GM04503 (cell line): ENCODE data around the gene TBCEL.

Experiments
- DNase-seq: peaks from one replicate; pipeline ENCODE4 v3.0.0-alpha.2; 2012; ENCODE audit warnings: low read depth

The TBCEL gene

DNA sequence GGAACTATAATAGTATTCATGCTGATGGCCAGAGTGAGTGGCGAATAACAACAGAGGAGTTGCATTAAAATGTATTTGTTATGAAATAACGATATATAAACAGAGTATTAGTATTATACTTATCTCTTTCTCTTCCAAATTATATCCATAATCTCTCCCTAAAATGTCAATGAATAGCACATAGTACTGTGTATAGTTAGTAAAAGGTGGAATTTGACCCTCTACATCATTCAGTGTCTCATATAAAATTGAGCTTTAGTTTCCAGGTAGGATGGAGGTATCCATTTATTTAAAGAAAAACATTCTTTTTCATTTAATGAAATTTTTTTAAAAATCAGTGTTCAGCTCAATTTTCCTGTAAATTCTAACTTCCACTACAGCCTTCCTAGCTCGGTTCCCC, 42.7 kb downstream of the TBCEL start:
- no peak for DNase-seq

GRCh38 chr11:121067026-121067425, 43.1 kb downstream of the TBCEL start:
- no peak for DNase-seq

DNA sequence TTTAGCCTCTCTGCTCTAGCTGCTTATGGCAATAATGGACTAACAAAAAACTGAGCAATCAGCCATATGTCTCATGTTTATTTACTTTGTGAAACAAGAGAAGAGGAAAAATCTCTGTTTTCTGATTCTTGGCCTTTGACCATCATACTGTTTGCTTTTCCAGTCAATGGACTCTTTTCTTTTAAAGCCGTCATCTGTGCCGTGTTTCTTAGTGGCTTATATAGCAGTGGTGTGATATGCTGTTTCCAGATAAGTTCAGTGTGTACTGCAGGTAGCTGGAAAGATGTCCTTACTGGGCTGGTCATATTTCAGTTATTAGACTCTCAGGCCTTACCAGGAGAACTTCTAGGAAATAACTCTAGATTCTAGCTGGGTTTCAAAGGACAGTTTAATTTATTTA, 43.6 kb downstream of the TBCEL start:
- DNase-seq: no peak

DNA sequence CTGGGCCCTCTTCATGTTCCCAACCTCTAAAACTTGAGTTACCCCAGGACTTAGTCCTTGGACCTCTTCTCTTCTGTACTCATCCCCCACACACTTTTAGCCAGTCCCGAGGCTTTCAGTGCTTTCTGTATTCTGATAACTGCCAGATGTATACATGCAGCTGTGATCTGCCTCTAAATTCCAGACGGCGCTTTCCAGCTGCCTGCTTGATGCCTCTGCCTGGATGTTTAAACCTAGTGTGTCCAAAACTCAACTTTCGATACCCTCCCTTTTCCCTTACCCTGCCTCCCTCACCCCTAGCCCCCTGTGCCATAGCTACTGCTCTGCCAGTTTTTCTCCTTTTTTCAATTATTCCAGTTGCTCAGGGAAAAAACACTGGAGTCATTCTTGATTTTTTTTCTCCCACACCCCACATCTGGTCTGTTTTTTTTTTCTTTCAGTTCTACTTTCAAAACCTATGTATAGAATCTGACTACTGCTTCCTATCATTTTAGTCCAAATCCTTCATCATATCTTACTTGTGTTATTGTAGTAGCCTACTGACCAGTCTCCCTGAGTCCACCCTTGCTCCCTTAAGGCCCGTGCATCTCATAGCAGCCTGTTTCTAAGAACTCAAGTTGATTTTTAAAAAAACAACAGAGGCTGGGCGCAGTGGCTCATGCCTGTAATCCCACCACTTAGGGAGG, 44.2 kb downstream of the TBCEL start:
- DNase-seq: no peak

DNA sequence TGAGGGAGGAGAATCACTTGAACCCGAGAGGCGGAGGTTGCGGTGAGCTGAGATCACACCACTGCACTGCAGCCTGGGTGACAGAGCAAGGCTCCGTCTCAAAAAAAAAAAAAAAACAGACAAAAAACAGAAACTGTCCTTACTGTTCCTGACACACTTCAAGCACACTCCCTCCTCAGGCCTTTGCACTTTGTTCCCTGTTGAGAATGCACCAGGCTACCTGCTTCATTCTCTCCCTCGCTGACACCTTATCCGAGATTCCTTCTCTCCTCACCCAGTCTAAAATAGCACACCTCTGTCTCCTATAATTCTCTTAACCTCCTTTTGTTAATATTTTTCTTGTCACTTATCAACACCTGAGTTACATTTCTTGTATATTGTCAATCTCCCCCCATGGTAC, 44.9 kb downstream of the TBCEL start:
- DNase-seq: no peak

- DNase-seq: no peak
These were observed 47.3 kb downstream of the TBCEL start for GRCh38 chr11:121070951-121071845.

DNA sequence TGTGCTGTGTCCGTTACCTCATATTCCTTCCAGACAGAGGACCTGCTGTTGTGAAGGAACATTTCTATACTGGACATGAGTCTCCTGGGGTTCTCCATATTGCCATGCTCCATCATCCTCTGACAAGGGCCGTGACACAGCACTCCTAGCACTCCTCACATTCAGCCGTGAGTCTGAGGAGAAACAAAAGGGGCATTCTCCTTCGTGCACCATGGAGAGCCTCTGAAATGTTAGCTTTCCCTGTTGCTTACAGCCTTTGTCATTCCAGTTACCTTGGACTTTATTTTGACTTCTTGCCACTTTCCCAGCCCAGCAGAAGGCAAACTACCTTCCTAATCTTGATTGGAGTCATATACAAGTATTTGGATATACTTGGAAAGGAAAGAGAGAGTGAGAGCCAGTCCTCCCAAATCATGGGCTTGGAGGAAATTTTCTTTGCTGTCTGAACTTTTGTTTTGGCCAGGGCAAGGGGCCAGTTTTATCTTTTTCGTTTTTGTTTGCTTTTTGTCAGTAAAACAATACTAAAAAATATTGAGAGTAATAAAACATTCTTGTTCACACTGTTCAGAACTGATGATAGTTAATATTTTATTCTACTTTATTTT, 48.0 kb downstream of the TBCEL start:
- DNase-seq: no peak

- no peak for DNase-seq
These were observed 57.4 kb downstream of the TBCEL start for GRCh38 chr11:121081321-121081720.

GRCh38 chr11:121082219-121082618, 58.3 kb downstream of the TBCEL start:
- DNase-seq: no peak

- no peak for DNase-seq
These were observed 58.8 kb downstream of the TBCEL start for GRCh38 chr11:121082670-121083069.

DNA sequence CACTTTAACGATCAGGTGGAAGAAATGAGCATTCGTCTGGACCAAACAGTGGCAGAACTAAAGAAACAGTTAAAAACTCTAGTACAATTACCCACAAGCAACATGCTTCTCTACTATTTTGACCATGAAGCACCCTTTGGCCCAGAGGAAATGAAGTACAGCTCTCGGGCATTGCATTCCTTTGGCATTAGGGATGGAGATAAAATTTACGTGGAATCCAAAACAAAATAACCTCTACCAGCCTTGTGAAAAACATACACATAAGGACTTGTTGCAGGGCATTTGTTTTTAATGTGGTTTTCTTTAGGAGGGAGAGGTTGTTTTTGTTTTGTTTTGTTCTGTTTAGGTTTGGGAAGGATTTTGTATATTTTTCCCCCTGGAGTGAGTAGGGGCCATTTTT, 63.0 kb downstream of the TBCEL start:
- DNase-seq: peak; percentile 61

- no peak for DNase-seq
These were observed 65.7 kb downstream of the TBCEL start for GRCh38 chr11:121089566-121089965.

GRCh38 chr11:121090145-121090721, 66.3 kb downstream of the TBCEL start:
- no peak for DNase-seq

DNA sequence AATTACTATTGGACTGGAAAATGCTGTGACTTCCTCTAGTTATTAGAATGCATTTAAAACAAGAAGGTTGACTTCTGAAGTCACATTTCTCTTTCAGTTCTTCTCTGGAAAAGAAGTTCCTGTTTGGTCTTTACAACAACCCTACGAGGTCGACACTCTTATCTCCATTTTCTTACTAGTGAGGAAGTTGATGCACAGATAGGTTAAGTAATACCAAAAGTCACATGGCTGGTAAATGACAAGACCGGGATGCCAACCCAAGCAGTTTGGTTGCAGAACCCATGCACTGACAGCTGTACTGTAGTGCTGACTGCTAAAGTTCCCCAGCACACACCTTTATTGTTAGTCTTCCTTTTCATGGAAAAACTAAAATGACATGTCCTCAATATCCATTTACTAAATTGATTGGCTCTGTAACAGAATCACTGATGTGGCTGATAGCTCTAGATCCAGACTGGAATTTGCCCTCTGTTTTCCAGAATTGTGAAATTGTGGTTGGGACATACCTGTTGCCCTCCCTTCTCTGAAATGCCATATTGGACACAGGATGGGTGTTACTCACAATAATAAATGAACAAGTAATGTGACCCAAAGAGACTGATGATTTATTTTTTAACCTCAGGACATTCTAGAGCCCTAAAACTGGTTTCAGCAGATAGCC, 67.7 kb downstream of the TBCEL start:
- no peak for DNase-seq

GRCh38 chr11:121095561-121095960, 71.7 kb downstream of the TBCEL start:
- DNase-seq: no peak

- no peak for DNase-seq
These were observed 75.5 kb downstream of the TBCEL start for GRCh38 chr11:121099364-121099763.

DNA sequence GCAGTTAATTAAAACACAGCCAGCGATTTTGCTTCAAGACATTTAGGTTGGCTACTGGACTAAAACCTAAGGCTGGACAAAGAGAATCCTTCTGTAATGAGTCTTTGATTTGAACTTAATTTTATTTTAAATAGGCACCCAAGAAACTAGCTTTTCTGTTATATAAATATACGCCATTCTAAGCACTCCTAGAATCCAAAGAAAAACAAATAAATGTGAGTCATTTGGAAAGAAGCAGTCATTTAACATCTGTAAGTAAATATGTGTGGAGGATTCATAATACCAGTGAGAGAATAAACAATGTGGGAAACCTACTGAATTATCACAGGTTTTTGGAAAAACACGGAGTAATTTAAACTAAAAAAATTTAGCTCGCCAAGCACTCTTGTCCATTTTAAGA, 76.0 kb downstream of the TBCEL start:
- DNase-seq: peak; percentile 18

GRCh38 chr11:121100943-121101342, 77.0 kb downstream of the TBCEL start, which contains the start of gene TECTA:
TECTA (plus strand) TSS chr11:121101243; CDS start chr11:121102666, 1,423 bp downstream.
- DNase-seq: no peak

DNA sequence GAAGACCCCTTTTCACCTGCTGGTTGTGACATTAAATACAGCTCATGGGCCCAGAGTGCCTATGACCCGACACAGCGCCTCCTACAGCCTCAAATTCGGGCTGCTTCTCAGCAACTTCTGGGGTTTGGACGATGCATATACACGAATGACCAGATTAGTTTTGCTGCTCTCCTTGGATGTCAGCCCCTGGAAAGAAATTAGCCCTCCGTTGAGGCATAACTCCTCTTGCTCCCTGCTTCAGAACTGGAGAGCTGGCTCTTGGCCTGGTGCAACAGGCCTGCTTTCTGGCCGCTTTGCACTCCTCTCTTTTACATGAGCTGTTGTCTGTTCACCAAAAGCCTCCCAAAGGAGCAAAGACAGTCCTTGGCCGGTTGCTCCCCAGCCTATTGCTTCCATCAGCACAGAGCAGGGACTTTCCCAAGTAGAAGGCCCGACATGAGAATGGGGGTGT, 80.4 kb downstream of the TBCEL start:
- DNase-seq: no peak

GRCh38 chr11:121105063-121105480, 81.2 kb downstream of the TBCEL start:
- no peak for DNase-seq

- no peak for DNase-seq
These were observed 81.7 kb downstream of the TBCEL start for GRCh38 chr11:121105481-121106195.
